SJSA1 (cell line): ENCODE data around the gene LPCAT4. TPM values are rescaled to one million over a fixed set of nuclear protein-coding genes. Genes with fewer than 3 reads are reported as not detected.
A peak's percentile ranks its signal among the peaks of the same experiment; 100 is the strongest.

Experiments
- DNase-seq, 2 experiments: peaks; one replicate each; pipeline ENCODE4 v3.0.0-alpha.2; 2015 to 2020; ENCODE audit warnings: low spot score in 2 of 2, low read depth in 1 of 2
- H3K27ac ChIP-seq: fragments of 250-450 bp; sonication (Bioruptor Pico); 2 replicates; pipeline ENCODE4 v1.5.1; 2020; ENCODE audit warnings: mild to moderate bottlenecking, moderate library complexity
- H3K27me3 ChIP-seq: fragments of 250-450 bp; sonication (Bioruptor Pico); replicated peaks from 2 replicates; pipeline ENCODE4 v1.5.1; 2020; ENCODE audit warnings: mild to moderate bottlenecking, moderate library complexity
- H3K36me3 ChIP-seq: fragments of 250-450 bp; sonication (Bioruptor Pico); 2 replicates; pipeline ENCODE4 v1.5.1; 2020; ENCODE audit warnings: mild to moderate bottlenecking
- H3K4me1 ChIP-seq: fragments of 250-450 bp; sonication (Bioruptor Pico); replicated peaks from 2 replicates; pipeline ENCODE4 v1.6.1; 2021; ENCODE audit warnings: mild to moderate bottlenecking
- H3K4me3 ChIP-seq: fragments of 250-450 bp; sonication (Bioruptor Pico); 2 replicates; pipeline ENCODE4 v1.5.1; 2020; ENCODE audit warnings: mild to moderate bottlenecking
- H3K9me3 ChIP-seq: fragments of 250-450 bp; sonication (Bioruptor Pico); replicated peaks from 2 replicates; pipeline ENCODE4 v1.5.1; 2020; ENCODE audit warnings: mild to moderate bottlenecking
- total RNA-seq: library from RNA; depleted of rRNA; stranded (reverse); fragments of >200 nt; shearing (Covaris generic); gene quantifications from 2 replicates; pipeline ENCODE4 v1.2.3, GENCODE V29; 2014

LPCAT4 gene
- total RNA-seq, 1 experiment from 2014 or later: 7.5 TPM

GRCh38 chr15:34373951-34374350 is 7.0 kb upstream of the LPCAT4 start:
- Histone ChIP-seq H3K27ac (no peak overlapping the region), H3K9me3 (no peaks in the 10 kb centered on the region), H3K4me3 (no peak overlapping the region), H3K36me3 (no peaks in the 10 kb centered on the region), H3K4me1 (peaks cover 5% of the 10 kb centered on the region; the same call in 1 of the 2 replicates), H3K27me3 (no peaks in the 10 kb centered on the region)
- DNase-seq: no peak

GRCh38 chr15:34370643-34371042 is 3.6 kb upstream of the LPCAT4 start:
- H3K36me3 ChIP-seq: 0 out of 2 replicates have a peak, but pooled peaks cover 3% of the 10 kb centered on the region
- H3K27ac ChIP-seq: no peak overlapping the region
- H3K9me3 ChIP-seq: no peaks in the 10 kb centered on the region; the same call in 1 of the 2 replicates
- peaks cover 20% of the 10 kb centered on the region for H3K4me1 ChIP-seq
- no peak overlapping the region for H3K4me3 ChIP-seq
- no peaks in the 10 kb centered on the region for H3K27me3 ChIP-seq
- no peak for DNase-seq

- Histone ChIP-seq H3K36me3 (0 out of 2 replicates have a peak, but pooled peaks cover 3% of the 10 kb centered on the region), H3K27me3 (no peaks in the 10 kb centered on the region), H3K4me3 (no peak overlapping the region), H3K9me3 (no peaks in the 10 kb centered on the region; the same call in 1 of the 2 replicates), H3K27ac (no peak overlapping the region), H3K4me1 (peaks cover 20% of the 10 kb centered on the region)
- DNase-seq: no peak
These were observed 3.1 kb upstream of the LPCAT4 start for GRCh38 chr15:34370129-34370528.

- Histone ChIP-seq H3K27ac (no peak overlapping the region), H3K4me1 (peaks cover 20% of the 10 kb centered on the region), H3K9me3 (no peaks in the 10 kb centered on the region; the same call in 1 of the 2 replicates), H3K27me3 (no peaks in the 10 kb centered on the region), H3K36me3 (peaks cover 23% of the 10 kb centered on the region), H3K4me3 (peak overlapping the region; percentile 80)
- DNase-seq: peak; percentile 37 to 65
These were observed 528 bp downstream of the LPCAT4 start for GRCh38 chr15:34366271-34367065.

- Histone ChIP-seq H3K4me1 (peaks cover 20% of the 10 kb centered on the region), H3K27me3 (no peaks in the 10 kb centered on the region), H3K36me3 (peaks cover 23% of the 10 kb centered on the region), H3K27ac (no peak overlapping the region), H3K9me3 (no peaks in the 10 kb centered on the region; the same call in 1 of the 2 replicates), H3K4me3 (peak overlapping the region; percentile 80)
- no peak for DNase-seq
These were observed 1.2 kb downstream of the LPCAT4 start for GRCh38 chr15:34365836-34366235.

DNA sequence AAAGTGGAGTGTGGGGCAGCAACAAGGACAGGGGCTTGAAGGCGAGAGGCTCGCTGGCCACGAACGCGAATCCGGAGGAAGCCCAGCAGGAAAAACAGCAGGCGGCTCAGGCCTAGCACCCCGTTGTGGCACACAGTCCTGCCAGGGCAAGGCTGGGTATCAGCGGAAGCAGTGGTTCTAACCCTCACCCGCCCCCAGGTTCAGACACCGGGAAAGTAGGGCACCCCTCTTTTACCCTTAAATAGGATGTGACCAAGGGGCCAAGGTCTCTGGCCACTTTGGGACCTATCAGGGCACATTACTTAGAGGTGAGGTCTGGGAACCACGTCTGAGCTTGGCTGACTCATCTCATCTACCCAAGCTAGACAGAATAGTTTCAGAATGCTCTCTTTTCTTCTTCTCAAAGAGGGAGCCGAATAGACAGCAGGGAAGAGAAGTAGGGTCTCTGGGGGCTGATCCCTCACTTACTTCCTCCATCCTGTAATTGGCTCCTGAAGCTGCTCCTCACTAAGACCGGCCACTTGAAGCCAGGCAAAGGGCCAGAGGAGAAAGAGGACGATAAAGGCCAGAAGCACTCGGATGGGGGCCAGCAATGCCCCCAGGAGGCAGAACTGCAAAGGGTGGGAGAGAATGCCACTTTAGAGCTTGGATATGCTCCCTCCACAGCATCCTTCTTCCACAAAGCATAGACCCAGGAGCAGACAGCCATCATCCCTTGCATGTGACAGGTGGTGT is 1.7 kb downstream of the LPCAT4 start:
- Histone ChIP-seq H3K9me3 (no peaks in the 10 kb centered on the region; the same call in 1 of the 2 replicates), H3K4me3 (no peak overlapping the region), H3K36me3 (peaks cover 26% of the 10 kb centered on the region), H3K27ac (no peak overlapping the region), H3K27me3 (no peaks in the 10 kb centered on the region), H3K4me1 (peaks cover 17% of the 10 kb centered on the region)
- DNase-seq: no peak

- Histone ChIP-seq H3K36me3 (peaks cover 39% of the 10 kb centered on the region), H3K27ac (no peak overlapping the region), H3K4me3 (no peak overlapping the region), H3K9me3 (no peaks in the 10 kb centered on the region; the same call in 1 of the 2 replicates), H3K27me3 (no peaks in the 10 kb centered on the region), H3K4me1 (peaks cover 15% of the 10 kb centered on the region)
- DNase-seq: no peak
These were observed 3.0 kb downstream of the LPCAT4 start for GRCh38 chr15:34364041-34364440.

DNA sequence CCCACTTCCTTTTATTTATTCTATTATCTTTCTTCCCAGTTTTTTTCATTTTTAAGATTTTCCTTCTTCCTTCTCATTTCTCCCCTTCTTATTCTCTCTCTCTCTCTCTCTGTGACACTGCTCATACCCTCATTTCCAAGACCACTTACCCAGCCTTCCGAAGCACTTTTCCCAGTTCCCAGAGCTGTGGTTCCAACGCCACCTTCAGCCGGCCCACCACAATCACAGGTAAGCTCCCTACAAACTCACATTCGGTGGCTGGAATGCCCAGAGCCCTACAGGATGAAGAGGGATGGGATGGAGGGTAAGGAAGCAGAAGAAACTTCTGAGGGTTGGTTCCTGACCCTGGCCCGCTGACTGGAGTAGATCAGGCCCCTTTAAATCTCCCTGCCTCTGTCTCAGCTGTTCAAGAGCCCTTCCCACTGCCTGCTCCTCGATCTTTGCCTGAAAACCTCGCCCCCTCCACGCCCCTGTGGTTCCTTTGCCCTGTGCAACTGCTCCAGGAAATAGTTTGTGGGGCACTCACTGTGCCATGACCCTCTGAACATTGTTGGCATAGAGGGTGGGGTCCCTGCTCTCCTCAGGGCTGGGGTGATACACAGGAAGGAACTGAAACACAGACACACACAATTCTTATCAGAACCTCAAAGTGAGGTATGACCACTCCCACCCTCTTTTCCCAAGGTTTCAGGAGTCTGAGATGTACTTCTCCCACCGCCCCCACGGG is 4.8 kb downstream of the LPCAT4 start:
- Histone ChIP-seq H3K36me3 (peaks cover 38% of the 10 kb centered on the region), H3K9me3 (no peaks in the 10 kb centered on the region; the same call in 1 of the 2 replicates), H3K27me3 (no peaks in the 10 kb centered on the region), H3K4me1 (peaks cover 6% of the 10 kb centered on the region), H3K4me3 (no peak overlapping the region), H3K27ac (no peak overlapping the region)
- no peak for DNase-seq

GRCh38 chr15:34361278-34361677 is 5.7 kb downstream of the LPCAT4 start:
- peaks cover 37% of the 10 kb centered on the region for H3K36me3 ChIP-seq
- no peak overlapping the region for H3K27ac ChIP-seq
- H3K4me3 ChIP-seq: no peak overlapping the region
- no peaks in the 10 kb centered on the region for H3K27me3 ChIP-seq
- peaks cover 6% of the 10 kb centered on the region for H3K4me1 ChIP-seq
- no peaks in the 10 kb centered on the region for H3K9me3 ChIP-seq
- DNase-seq: no peak

- Histone ChIP-seq H3K9me3 (no peaks in the 10 kb centered on the region), H3K27me3 (no peaks in the 10 kb centered on the region), H3K4me1 (no peaks in the 10 kb centered on the region), H3K4me3 (no peak overlapping the region), H3K36me3 (peaks cover 37% of the 10 kb centered on the region), H3K27ac (no peak overlapping the region)
- DNase-seq: no peak
These were observed 6.7 kb downstream of the LPCAT4 start for GRCh38 chr15:34360298-34360697.

DNA sequence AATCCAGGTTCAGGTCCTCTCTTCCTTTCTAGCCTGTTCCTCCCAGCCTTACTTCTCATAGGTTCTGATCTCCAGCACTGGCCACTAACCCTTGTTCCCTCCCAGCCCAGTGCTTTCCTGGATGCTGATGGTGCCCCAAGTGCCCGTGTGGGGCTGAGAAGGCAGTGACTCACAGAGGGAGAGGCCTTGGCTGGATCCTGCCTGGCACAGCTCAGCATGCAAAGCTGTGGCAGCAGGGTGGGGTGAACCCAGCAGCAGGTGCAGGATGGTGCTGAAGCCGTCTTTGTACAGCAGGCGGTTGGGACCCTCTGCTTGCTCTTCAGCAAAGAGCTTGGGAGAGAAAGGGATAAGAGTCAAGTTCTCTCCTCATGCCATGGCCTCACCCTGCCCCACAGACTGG is 7.6 kb downstream of the LPCAT4 start:
- no peaks in the 10 kb centered on the region for H3K4me1 ChIP-seq
- no peak overlapping the region for H3K4me3 ChIP-seq
- peaks cover 34% of the 10 kb centered on the region for H3K36me3 ChIP-seq
- H3K27me3 ChIP-seq: no peaks in the 10 kb centered on the region
- no peak for DNase-seq
- H3K9me3 ChIP-seq: no peaks in the 10 kb centered on the region
- H3K27ac ChIP-seq: no peak overlapping the region

DNA sequence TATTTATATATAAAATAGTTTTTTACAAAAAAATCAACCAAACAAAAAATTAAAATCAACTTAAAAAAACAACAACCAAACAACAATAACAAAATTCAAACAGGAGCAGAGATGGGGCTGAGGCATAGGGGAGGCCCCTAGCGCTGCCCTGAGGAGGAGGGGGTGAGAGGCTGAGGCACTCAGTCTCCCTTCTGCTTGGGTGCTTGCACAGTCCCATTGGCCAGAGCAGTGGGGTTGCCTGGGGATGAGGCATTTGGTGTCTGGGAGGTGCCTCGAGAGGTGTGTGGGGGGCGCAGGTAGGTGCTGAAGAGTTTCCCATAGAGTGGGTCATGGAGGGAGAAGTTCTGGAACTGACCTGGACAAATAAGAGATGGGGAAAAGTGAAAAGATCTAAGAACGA is 8.0 kb downstream of the LPCAT4 start:
- H3K27me3 ChIP-seq: no peaks in the 10 kb centered on the region
- H3K36me3 ChIP-seq: peaks cover 33% of the 10 kb centered on the region
- no peak overlapping the region for H3K4me3 ChIP-seq
- H3K9me3 ChIP-seq: no peaks in the 10 kb centered on the region
- no peaks in the 10 kb centered on the region for H3K4me1 ChIP-seq
- no peak overlapping the region for H3K27ac ChIP-seq
- DNase-seq: no peak

DNA sequence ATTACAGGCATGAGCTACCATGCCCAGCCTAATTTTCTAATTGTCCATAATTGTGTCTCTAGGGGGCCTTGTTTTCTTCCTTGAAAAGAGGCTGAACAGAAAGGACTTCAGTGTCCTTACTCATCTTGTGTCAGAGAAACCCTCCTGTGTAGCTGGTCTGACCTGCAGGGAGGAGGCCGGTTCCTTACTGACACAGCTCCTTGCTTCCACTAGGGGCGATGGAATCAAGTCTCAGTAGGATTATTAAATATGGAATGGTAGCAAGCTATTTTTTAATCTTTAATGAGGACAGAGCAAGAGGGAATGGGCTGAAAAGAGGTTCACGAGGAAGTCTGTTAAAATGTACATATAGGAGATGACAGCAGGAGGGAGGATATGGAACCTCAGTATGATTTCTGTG is 8.6 kb downstream of the LPCAT4 start:
- no peaks in the 10 kb centered on the region for H3K9me3 ChIP-seq
- H3K27me3 ChIP-seq: no peaks in the 10 kb centered on the region
- H3K4me1 ChIP-seq: no peaks in the 10 kb centered on the region
- no peak overlapping the region for H3K4me3 ChIP-seq
- H3K36me3 ChIP-seq: peaks cover 27% of the 10 kb centered on the region
- no peak overlapping the region for H3K27ac ChIP-seq
- DNase-seq: no peak
